Activated CD8-positive, alpha-beta memory T cell treated with anti-CD3 and anti-CD28 coated beads, Interleukin-2, amount 50 U/mL, for 24 hours (primary cell): ENCODE results near the gene ZFYVE9.
"Not testable (repeated sequence)": the region's sequence is repeated elsewhere in the genome, so short reads cannot be mapped to it uniquely, and the experiment has no call there.

Source experiments
- DNase-seq: peaks from one replicate; pipeline ENCODE4 v3.0.0-alpha.2; 2020; ENCODE audit errors: extremely low read depth

The ZFYVE9 gene

DNA sequence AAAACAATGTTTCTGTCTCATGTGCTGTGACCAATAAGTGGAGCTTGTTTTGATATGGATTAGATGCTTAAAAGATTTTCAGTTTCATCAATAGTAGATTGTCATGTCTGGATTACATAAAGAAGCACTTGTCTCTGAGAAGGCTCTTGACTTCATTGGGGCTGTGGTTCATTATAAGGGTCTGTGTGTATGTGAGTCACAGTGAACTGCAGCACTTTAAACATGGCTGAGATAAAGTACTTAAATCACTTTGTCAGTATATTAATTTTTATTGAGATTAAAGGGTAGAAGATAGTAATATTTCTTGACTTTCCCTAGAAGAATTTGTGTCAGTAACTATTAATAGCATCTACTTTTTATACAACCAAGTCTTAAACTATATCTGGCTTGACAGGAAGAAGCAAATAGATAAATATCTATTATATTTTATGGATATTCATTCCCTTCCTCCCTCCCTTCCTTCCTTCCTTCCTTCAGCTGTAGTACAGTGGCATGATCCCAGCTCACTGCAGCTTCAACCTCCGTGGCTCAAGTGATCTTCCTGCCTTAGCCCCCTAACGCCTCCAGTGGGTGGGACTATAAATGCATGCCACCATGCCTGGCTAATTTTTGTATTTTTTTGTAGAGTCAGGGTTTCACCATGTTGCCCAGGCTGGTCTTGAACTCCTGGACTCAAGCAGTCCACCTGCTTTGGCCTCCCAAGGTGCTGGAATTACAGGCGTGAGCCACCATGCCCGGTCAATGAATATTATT lies 48.8 kb downstream of the ZFYVE9 start:
- DNase-seq: no peak

DNA sequence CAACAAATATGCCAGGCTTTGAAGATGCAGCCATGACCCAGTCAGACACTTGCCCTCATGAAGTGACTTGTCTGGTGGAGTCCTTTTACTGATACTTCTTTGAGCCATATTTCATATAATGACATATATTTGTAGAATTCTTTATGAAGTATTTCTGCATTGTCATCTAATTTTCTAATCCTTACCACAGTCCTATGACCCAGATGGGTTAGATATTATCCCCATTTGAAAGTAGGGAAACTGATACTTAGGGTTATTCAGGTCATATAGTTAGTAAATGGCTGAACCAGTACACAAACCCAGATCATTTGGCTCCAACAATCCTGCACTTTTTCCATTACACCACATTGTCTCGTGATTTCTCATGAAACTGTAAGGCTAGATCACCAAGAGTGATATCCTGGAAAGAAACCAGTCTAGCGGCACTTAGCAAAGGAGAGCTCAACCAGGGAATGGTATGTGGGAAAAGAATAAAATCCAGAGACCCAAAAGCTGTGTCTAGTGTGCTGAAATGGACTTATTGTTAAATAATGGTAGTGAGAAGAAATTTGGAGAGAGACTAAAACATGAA lies 49.6 kb downstream of the ZFYVE9 start:
- no peak for DNase-seq

GRCh38 chr1:52192024-52192423 lies 50.1 kb downstream of the ZFYVE9 start:
- no peak for DNase-seq

- DNase-seq: no peak
Measured at GRCh38 chr1:52192436-52192835, 50.5 kb downstream of the ZFYVE9 start.

- DNase-seq: no peak
Measured at GRCh38 chr1:52193985-52194384, 52.1 kb downstream of the ZFYVE9 start.

DNA sequence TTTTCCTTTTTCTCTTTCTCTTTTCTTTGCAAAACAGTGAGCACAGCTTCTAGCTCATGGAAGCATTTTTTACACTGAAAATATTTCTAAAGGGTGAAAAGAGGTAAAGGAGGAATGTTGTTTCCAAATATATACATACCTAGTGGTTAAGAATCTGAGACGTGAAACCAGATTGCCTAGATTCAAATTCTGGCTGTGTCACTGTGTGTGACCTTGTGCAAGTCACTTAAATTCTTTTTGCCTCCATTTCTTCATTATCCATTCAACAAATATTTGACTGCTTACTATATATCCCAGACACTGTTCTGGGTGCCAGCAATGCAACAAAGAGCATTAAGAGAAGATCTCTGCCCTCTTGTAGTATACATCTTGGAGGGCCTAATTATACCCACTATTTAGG lies 53.3 kb downstream of the ZFYVE9 start:
- no peak for DNase-seq

DNA sequence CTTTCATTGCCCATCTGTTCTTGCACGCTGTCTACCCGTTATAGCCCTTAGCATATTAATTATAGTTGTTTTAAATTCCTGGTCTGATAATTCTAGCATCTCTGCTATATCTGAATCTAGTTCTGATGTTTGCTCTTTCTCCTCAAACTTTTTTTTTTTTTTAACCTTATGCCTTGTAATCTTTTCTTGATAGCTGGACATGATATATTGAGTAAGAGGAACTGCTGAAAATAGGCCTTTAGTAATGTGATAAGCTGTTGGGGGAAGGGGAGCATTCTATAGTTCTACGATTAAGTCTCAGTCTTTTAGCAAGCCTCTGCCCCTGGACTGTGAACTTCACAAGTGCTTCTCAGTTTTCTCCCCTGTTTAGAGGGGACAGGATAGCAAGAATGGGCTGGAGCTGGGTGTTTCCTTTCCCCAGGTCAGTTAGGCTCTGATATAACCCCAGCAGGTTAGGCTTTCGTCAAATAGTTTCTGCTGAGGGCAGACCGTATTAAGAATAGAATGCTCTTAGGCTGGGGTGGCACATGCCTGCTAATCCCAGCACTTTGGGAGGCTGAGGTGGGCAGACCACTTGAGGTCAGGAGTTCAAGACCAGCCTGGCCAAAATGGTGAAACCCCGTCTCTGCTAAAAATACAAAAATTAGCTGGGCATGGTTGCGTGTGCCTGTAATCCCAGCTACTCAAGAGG lies 62.2 kb downstream of the ZFYVE9 start:
- no peak for DNase-seq

DNA sequence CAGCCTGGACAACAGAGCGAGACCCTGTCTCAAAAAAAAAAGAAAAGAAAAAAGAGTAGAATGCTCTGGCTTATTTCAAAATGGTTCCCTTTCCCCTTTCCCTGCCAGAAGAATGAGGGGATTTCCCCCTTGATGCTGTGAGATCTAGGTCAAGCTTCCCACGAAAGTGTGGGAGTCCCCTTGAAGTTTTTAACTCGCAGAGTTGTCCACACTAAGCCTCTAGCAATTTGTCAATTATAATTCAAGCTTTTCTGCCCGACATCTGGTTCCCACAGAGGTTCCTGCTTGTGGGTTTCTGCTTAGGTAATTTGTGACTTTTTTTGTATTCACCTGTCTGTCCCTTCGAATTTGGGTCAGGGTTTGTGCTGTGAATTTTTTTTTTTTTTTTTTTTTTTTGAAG lies 62.8 kb downstream of the ZFYVE9 start:
- DNase-seq: no peak

- DNase-seq: not testable (repeated sequence)
Measured at GRCh38 chr1:52206686-52207085, 64.8 kb downstream of the ZFYVE9 start.

GRCh38 chr1:52209429-52209828 lies 67.5 kb downstream of the ZFYVE9 start:
- DNase-seq: no peak

DNA sequence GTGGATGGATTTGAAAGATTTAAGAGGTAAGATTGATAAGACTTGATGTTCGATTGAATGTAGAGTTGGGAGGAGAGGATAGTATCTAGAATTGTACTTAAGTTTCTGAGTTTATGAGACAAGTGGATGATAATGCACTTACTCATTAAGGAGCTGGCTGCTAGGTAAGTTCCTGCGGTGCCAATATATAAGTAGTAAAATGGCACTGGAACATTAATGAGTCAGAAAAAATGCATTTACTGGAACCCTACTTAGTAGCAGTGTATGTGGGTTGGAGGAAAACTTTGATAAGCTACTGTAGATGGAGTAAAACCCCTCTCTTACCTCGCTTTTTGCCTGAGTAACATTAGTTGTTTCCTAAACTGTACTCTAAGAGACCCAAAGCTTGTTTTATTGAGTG lies 68.2 kb downstream of the ZFYVE9 start:
- no peak for DNase-seq

GRCh38 chr1:52216907-52217458 lies 75.1 kb downstream of the ZFYVE9 start:
- DNase-seq: no peak

- no peak for DNase-seq
Measured at GRCh38 chr1:52225174-52225573, 83.3 kb downstream of the ZFYVE9 start.

GRCh38 chr1:52229494-52229893 lies 87.6 kb downstream of the ZFYVE9 start:
- no peak for DNase-seq

DNA sequence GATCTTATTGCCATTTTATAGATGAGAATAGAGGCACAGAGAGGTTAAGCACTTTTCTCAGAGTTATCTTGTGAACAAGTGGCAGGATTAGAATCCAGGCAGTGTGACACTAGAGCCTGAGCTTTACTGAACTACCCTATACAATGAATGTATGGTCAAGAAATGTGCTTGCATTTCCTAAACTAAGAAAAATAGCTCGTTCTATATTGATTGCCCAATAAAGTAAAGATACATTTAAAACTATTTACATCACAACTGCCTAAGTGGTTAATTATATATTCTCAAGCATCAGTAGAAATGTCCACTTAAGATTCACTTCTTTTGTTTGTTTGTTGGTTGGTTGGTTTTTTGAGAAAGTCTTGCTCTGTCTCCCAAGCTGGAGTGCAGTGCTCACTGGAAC lies 91.6 kb downstream of the ZFYVE9 start:
- no peak for DNase-seq

DNA sequence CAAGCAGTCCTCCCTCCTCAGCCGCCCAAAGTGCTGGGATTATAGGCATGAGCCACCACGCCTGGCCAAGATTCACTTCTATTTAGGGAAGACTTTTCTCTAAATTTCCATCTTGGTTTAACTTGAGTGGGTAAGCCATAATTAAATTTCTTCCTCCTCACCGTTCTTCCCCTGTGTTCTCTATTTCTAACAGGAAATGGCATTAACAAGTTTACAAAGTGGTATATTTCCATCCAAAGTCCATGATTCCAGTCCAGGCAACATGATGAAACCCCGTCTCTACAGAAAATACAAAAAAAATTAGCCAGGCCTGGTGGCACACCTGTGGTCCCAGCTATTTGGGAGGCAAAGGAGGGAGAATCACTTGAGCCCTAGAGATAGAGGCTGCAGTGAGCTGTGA lies 92.1 kb downstream of the ZFYVE9 start:
- no peak for DNase-seq

- DNase-seq: no peak
Measured at GRCh38 chr1:52234708-52235107, 92.8 kb downstream of the ZFYVE9 start.

GRCh38 chr1:52235646-52236045 lies 93.8 kb downstream of the ZFYVE9 start:
- no peak for DNase-seq

- no peak for DNase-seq
Measured at GRCh38 chr1:52237430-52237829, 95.5 kb downstream of the ZFYVE9 start.

- DNase-seq: no peak
Measured at GRCh38 chr1:52238474-52238873, 96.6 kb downstream of the ZFYVE9 start.

DNA sequence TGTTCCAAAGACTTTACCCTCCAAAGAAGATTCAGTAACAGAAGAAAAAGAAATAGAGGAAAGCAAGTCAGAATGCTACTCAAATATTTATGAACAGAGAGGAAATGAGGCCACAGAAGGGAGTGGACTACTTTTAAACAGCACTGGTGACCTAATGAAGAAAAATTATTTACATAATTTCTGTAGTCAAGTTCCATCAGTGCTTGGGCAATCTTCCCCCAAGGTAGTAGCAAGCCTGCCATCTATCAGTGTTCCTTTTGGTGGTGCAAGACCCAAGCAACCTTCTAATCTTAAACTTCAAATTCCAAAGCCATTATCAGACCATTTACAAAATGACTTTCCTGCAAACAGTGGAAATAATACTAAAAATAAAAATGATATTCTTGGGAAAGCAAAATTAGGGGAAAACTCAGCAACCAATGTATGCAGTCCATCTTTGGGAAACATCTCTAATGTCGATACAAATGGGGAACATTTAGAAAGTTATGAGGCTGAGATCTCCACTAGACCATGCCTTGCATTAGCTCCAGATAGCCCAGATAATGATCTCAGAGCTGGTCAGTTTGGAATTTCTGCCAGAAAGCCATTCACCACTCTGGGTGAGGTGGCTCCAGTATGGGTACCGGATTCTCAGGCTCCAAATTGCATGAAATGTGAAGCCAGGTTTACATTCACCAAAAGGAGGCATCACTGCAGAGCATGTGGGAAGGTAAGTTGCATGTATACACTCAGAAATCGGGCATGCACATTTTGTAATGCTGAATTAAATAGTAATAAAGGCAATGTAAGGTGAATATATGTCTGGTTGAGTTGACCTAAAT lies 97.2 kb downstream of the ZFYVE9 start:
- no peak for DNase-seq

GRCh38 chr1:52239708-52240001 lies 97.8 kb downstream of the ZFYVE9 start:
- no peak for DNase-seq
